Measurements from ENCODE around the gene CAMTA1.

The CAMTA1 gene

GRCh38 chr1:7430691-7431090, 645.4 kb downstream of the CAMTA1 start:
- peak; percentile 68 for DNase-seq (ENCODE audit: low read depth)
- no peak for TF ChIP-seq CTCF (conservative IDR thresholded peaks at IDR 0.05; ENCODE audit: low read length)
- H3K4me3 ChIP-seq (ENCODE audit: low read length) = no peak overlapping the region

DNA sequence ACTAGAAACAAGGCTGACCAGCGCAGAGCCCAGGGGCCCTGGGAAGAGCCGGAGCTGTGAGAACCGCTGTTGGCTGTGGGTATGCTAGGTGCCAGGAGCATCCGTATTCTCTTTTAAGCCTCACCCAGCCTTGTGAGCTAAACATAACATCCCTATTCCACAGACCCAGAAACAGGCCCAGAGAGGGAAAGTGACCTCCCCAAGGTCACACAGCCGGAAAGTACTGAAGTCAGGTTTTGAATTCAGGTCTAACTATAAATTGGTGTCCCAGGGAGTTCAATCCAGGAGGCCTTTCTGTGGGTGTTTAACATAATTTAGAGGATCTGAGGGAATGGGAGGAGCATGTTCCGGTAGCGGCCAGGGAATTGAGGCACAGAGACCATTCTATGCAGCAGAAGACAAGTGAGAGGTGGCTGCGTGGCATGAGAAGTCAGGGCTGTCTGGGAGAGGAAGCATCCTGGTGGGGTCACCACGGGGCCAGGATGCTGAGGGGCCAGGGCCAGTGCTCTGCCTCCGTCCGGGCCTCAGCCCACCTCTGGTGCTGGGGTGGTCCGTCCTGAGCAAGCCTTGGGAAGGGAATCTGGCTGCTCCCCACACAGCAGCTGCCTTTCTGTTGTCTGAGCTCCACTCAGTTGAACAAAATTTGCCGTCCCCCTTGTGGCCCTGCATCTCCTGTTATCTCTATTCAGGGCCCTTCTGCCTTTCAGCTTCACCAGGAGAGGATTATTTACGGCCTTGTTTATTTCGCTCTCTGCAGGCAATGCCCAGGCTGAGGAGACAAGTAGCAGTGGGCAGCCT, 647.0 kb downstream of the CAMTA1 start:
- TF ChIP-seq CTCF (conservative IDR thresholded peaks at IDR 0.05; ENCODE audit: low read length) = no peak
- DNase-seq (ENCODE audit: low read depth) = no peak
- H3K4me3 ChIP-seq (ENCODE audit: low read length) = no peak overlapping the region

DNA sequence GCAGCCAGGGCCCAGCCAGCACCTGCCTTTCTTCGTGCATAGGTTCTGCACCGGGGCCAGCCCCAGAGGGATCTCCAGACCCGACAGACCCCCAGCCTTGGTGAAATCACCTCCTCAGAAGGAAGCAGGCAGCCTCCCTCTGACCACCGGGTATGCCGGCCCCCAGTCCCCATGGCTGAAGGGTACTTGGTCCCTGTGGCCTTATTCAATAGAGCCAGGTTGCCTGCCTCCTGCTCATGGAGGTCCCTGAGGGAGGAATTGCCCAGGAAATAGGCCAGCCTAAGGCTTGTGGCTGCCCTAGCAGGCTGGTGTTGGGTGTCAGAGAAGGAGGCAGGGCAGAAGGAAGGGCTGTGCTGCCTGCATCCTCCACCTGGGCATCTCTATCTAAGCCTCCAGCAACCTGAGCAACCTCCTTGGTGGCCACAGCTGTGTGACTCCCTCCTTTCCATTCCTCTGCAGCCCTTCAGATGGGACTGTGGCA, 647.7 kb downstream of the CAMTA1 start:
- no peak for DNase-seq (ENCODE audit: low read depth)
- no peak for TF ChIP-seq CTCF (conservative IDR thresholded peaks at IDR 0.05; ENCODE audit: low read length)
- H3K4me3 ChIP-seq (ENCODE audit: low read length) = no peak overlapping the region

DNA sequence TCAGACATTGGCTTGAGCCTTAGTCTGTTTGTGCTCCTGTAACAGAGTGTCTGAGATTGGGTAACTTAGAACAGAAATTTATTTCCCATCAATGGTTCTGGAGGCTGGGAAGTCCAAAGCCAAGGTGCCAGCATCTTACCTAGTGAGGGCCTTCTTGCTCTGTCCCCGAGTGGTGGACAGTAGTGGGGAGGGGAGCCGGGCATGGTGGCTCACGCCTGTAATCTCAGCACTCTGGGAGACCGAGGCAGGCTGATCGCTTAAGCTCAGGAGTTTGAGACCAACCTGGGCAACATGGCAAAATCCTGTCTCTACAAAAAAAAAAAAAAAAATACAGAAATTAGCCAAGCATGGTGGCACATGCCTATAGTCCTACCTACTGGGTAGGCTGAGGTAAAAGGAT, 649.3 kb downstream of the CAMTA1 start:
- H3K4me3 ChIP-seq (ENCODE audit: low read length) = no peak overlapping the region
- TF ChIP-seq CTCF (conservative IDR thresholded peaks at IDR 0.05; ENCODE audit: low read length) = no peak
- DNase-seq (ENCODE audit: low read depth) = no peak

DNA sequence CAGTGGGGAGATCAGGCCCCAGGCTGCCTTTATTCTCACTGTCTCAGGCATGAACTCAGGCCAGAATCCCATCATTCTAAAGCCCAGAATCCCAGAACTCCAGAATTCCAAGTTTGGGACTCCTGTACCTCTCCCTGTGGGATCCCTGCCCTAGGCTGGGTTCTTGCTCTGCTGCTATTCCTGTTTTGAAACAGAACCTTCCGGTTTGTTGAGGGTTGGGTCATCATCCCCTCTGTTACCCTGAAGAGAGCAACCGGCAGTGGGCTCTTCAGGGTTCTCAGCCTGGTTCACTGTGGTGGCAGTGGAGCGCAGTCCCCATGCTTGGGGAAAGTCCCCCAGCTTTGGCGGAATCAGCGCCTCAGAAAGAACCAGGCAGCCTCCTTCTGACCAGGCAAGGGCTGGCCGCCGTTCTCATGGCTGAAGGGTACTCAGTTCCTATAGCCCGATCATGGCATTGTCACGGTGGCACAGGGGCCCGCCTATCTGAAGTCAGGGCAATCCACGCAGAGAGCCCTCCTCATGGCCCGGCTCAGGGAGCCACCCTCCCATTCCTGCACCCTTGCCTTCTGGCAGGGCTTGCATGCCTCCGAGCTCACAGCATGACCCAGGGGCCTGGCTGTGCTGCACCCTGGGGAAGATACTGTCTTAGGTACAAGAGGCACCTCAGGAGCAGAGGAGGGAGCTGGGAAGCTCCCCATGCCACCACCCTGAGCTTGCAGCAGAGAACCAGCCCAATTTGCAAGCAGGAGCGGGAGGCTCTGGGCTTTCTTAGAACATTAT, 650.2 kb downstream of the CAMTA1 start:
- DNase-seq (ENCODE audit: low read depth) = no peak
- no peak overlapping the region for H3K4me3 ChIP-seq (ENCODE audit: low read length)
- no peak for TF ChIP-seq CTCF (conservative IDR thresholded peaks at IDR 0.05; ENCODE audit: low read length)

DNA sequence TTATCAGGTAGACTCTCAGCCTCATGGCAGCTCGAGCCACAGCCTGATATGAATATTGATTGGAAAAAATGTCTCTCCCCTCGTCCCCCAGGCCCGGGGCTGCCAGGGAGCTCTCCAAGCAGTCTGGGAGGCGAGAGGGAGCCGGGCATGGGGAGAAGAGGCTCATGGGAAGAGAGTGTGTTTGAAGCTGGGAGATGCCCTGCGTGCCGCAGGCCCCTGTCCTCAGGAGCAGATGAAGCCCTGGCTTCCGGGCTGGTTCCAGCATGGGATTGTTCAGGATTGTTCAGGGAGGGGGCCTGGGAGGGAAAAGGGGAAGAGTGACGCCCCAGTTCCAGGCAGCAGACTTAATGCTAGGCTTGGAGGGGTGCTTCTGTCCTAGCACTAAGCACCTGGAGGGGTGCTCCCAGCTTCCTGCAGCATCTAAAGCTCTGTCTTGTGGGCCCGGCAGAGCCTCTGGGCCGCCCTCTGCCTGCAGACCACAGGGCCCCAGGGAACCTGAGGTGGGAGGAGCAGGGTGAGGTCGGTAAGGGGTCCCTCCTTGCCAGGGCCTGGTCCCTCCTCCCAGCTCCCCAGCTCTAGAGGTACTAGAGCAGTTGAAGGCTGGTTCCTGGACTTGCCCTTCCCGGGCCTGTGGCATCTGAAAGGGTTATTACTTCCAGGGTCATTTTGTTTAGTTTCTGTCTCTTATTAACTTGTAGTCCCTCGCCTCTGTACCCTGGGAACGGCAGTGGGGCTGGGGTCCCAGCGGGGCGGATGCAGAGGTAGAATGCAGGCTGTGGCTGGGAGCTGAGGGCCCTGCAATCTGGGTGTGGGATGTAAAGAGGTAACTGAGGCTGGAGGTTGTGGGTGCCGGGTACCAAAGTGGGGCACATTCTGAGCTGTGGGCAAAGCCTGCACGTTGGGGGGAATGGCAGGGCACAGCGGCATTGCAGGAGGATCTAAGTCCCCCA, 651.1 kb downstream of the CAMTA1 start:
- no peak for TF ChIP-seq CTCF (conservative IDR thresholded peaks at IDR 0.05; ENCODE audit: low read length)
- DNase-seq (ENCODE audit: low read depth) = no peak
- H3K4me3 ChIP-seq (ENCODE audit: low read length) = no peak overlapping the region
